Activated T-cell treated with anti-CD3 and anti-CD28 coated beads, Interleukin-2, amount 50 U/mL, for 4 hours (primary cell): ENCODE data around the gene LY6G6F. TPM values are rescaled to one million over a fixed set of nuclear protein-coding genes. Genes with fewer than 3 reads are reported as not detected.

Experiments
- ATAC-seq, 2 donors: fragments of 200-7000 bp; cut with Tn5 transposase; one replicate each; pipeline ENCODE4 v1.10.0; 2021
- DNase-seq: peaks from one replicate; pipeline ENCODE4 v3.0.0-alpha.2; 2020
- H3K27me3 Mint-ChIP-seq: one replicate; pipeline ENCODE4 v1.8.0; 2021; ENCODE audit warnings: low read depth, mixed read lengths
- H3K36me3 Mint-ChIP-seq: one replicate; pipeline ENCODE4 v1.8.0; 2022; ENCODE audit warnings: mixed read lengths; ENCODE audit not compliant: insufficient read depth
- H3K4me1 Mint-ChIP-seq: one replicate; pipeline ENCODE4 v1.8.0; 2021; ENCODE audit warnings: low read depth, mixed read lengths
- H3K4me3 Mint-ChIP-seq: one replicate; pipeline ENCODE4 v1.8.0; 2021; ENCODE audit warnings: mild to moderate bottlenecking, moderate library complexity, mixed read lengths
- H3K9me3 Mint-ChIP-seq: one replicate; pipeline ENCODE4 v1.8.0; 2021; ENCODE audit warnings: mixed read lengths
- total RNA-seq, 3 donors: library from RNA; stranded (reverse); gene quantifications; one replicate each; pipeline ENCODE4 v1.2.1, GENCODE V29; 2021

LY6G6F gene
- total RNA-seq, 3 donors from 2014 or later = not detected

- ATAC-seq = peak; percentile 41 to 42
- Mint-ChIP-seq H3K4me1 (peaks cover 57% of the 10 kb centered on the region), H3K36me3 (peaks cover 50% of the 10 kb centered on the region)
Measured at GRCh38 chr6:31664790-31665500, 41.7 kb upstream of the LY6G6F start, which contains the start of gene GPANK1. TSS of gene GPANK1 (minus strand) at chr6:31664997. CDS start at chr6:31664478, 519 bp downstream.

GRCh38 chr6:31665501-31666336 is 40.9 kb upstream of the LY6G6F start, which contains the start of gene CSNK2B:
TSS of gene CSNK2B (plus strand) at chr6:31666080. CDS start at chr6:31666832, 752 bp downstream.
- no peaks in the 10 kb centered on the region for H3K27me3 Mint-ChIP-seq
- DNase-seq = peak; percentile 96
- peak within 1 kb of the TSS; percentile 89 for H3K4me3 Mint-ChIP-seq
- no peaks in the 10 kb centered on the region for H3K9me3 Mint-ChIP-seq
- peak; percentile 85 for ATAC-seq
- H3K4me1 Mint-ChIP-seq = peaks cover 53% of the 10 kb centered on the region
- H3K36me3 Mint-ChIP-seq = peaks cover 57% of the 10 kb centered on the region

More at GRCh38 chr6:31664790-31665500, 41.7 kb upstream of the LY6G6F start, which contains the start of gene GPANK1:
- H3K9me3 Mint-ChIP-seq = no peaks in the 10 kb centered on the region
- H3K4me3 Mint-ChIP-seq = peak within 1 kb of the TSS; percentile 89
- peak; percentile 82 for DNase-seq
- H3K27me3 Mint-ChIP-seq = no peaks in the 10 kb centered on the region

GRCh38 chr6:31666337-31666965 is 40.2 kb upstream of the LY6G6F start:
- Mint-ChIP-seq H3K27me3 (no peaks in the 10 kb centered on the region), H3K36me3 (peaks cover 57% of the 10 kb centered on the region), H3K4me1 (peaks cover 47% of the 10 kb centered on the region), H3K9me3 (no peaks in the 10 kb centered on the region), H3K4me3 (peak overlapping the region; percentile 89)
- ATAC-seq (no peak), DNase-seq (no peak)

GRCh38 chr6:31669676-31670075 is 37.0 kb upstream of the LY6G6F start, which contains the start of gene LY6G5B:
TSS of gene LY6G5B (plus strand) at chr6:31669976. CDS start at chr6:31670951, 975 bp downstream.
- peaks cover 26% of the 10 kb centered on the region for H3K4me1 Mint-ChIP-seq
- DNase-seq = no peak
- H3K27me3 Mint-ChIP-seq = no peaks in the 10 kb centered on the region
- H3K4me3 Mint-ChIP-seq = no peak within 1 kb of the TSS
- no peaks in the 10 kb centered on the region for H3K9me3 Mint-ChIP-seq
- peaks cover 49% of the 10 kb centered on the region for H3K36me3 Mint-ChIP-seq
- ATAC-seq = no peak

- no peaks in the 10 kb centered on the region for H3K27me3 Mint-ChIP-seq
- H3K36me3 Mint-ChIP-seq = peaks cover 10% of the 10 kb centered on the region
- no peak for ATAC-seq
- H3K4me1 Mint-ChIP-seq = peaks cover 14% of the 10 kb centered on the region
- DNase-seq = no peak
- H3K4me3 Mint-ChIP-seq = peak overlapping the region; percentile 26
- no peaks in the 10 kb centered on the region for H3K9me3 Mint-ChIP-seq
Measured at GRCh38 chr6:31676322-31676903, 30.3 kb upstream of the LY6G6F start.

GRCh38 chr6:31676904-31677303 is 29.8 kb upstream of the LY6G6F start:
- H3K36me3 Mint-ChIP-seq = peaks cover 10% of the 10 kb centered on the region
- DNase-seq (no peak), ATAC-seq (no peak)
- H3K9me3 Mint-ChIP-seq = no peaks in the 10 kb centered on the region
- H3K4me3 Mint-ChIP-seq = no peak overlapping the region
- no peaks in the 10 kb centered on the region for H3K27me3 Mint-ChIP-seq
- peaks cover 17% of the 10 kb centered on the region for H3K4me1 Mint-ChIP-seq

- no peak for ATAC-seq
- Mint-ChIP-seq H3K9me3 (no peaks in the 10 kb centered on the region), H3K36me3 (peaks cover 4% of the 10 kb centered on the region), H3K4me1 (peaks cover 17% of the 10 kb centered on the region), H3K4me3 (no peak overlapping the region), H3K27me3 (no peaks in the 10 kb centered on the region)
- DNase-seq = no peak
Measured at GRCh38 chr6:31677955-31678354, 28.7 kb upstream of the LY6G6F start.

GRCh38 chr6:31680226-31681134 is 26.2 kb upstream of the LY6G6F start, which contains the start of gene LY6G5C:
TSS of gene LY6G5C (minus strand) at chr6:31681067. CDS start at chr6:31680373, 694 bp downstream.
- Mint-ChIP-seq H3K4me1 (peaks cover 19% of the 10 kb centered on the region), H3K36me3 (no peaks in the 10 kb centered on the region), H3K9me3 (no peaks in the 10 kb centered on the region), H3K4me3 (peak within 1 kb of the TSS; percentile 78), H3K27me3 (no peaks in the 10 kb centered on the region)
- DNase-seq = peak; percentile 60
- peak; percentile 64 to 71 for ATAC-seq

- DNase-seq (peak; percentile 34), ATAC-seq (peak; percentile 76 to 81)
- Mint-ChIP-seq H3K27me3 (no peaks in the 10 kb centered on the region), H3K9me3 (no peaks in the 10 kb centered on the region), H3K4me1 (peaks cover 19% of the 10 kb centered on the region), H3K4me3 (peak overlapping the region; percentile 78), H3K36me3 (peaks cover 5% of the 10 kb centered on the region)
Measured at GRCh38 chr6:31681135-31681671, 25.5 kb upstream of the LY6G6F start.

GRCh38 chr6:31683591-31683990 is 23.1 kb upstream of the LY6G6F start:
- peaks cover 19% of the 10 kb centered on the region for H3K4me1 Mint-ChIP-seq
- peaks cover 13% of the 10 kb centered on the region for H3K36me3 Mint-ChIP-seq
- no peaks in the 10 kb centered on the region for H3K9me3 Mint-ChIP-seq
- DNase-seq (no peak), ATAC-seq (no peak)
- no peaks in the 10 kb centered on the region for H3K27me3 Mint-ChIP-seq
- no peak overlapping the region for H3K4me3 Mint-ChIP-seq

GRCh38 chr6:31686483-31686882 is 20.2 kb upstream of the LY6G6F start:
- Mint-ChIP-seq H3K9me3 (no peaks in the 10 kb centered on the region), H3K27me3 (no peaks in the 10 kb centered on the region), H3K36me3 (peaks cover 13% of the 10 kb centered on the region), H3K4me1 (peaks cover 7% of the 10 kb centered on the region), H3K4me3 (no peak overlapping the region)
- no peak for ATAC-seq
- DNase-seq = no peak

- Mint-ChIP-seq H3K36me3 (peaks cover 15% of the 10 kb centered on the region), H3K27me3 (no peaks in the 10 kb centered on the region), H3K9me3 (no peaks in the 10 kb centered on the region), H3K4me3 (no peak overlapping the region), H3K4me1 (peaks cover 5% of the 10 kb centered on the region)
- ATAC-seq (no peak), DNase-seq (no peak)
Measured at GRCh38 chr6:31687321-31687720, 19.3 kb upstream of the LY6G6F start.
